ENCODE results near the gene SIVA1. TPM values are rescaled to one million over a fixed set of nuclear protein-coding genes. Genes with fewer than 3 reads are reported as not detected.

Gene SIVA1
- total RNA-seq, 4 donors from 2014 or later: 141 to 262 (median 167) TPM

DNA sequence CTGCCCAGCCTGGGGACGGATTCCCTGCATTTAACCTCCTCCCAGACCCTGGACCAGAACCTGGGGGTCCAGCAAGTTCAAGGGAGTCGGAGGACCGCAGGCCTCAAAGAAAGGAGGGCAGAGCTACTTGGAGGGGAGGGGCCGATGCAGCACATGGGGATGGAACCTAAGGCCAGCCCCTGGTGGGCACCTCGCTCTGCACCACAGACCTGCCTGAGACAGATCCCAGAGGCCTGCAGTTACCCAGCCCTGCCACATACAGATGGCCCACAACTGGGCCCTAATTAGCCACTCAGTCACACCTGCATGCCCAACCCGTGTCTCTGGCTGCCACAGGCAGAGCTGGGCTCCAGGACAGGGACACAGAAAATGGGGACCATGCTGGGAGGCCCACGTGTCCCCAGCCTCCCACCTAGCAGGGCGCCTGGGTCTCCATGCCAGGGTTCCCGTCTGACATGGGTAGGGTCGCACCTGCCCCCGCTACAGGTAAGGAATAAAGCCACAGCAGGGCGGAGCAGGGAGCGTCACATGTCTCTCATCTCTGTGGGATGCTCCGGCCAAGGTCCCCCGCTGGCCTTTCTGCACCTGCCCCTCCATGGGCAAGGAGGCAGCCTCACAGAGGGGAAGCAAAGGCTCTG is 25.9 kb downstream of the SIVA1 start:
- TF ChIP-seq, protein P1, sequence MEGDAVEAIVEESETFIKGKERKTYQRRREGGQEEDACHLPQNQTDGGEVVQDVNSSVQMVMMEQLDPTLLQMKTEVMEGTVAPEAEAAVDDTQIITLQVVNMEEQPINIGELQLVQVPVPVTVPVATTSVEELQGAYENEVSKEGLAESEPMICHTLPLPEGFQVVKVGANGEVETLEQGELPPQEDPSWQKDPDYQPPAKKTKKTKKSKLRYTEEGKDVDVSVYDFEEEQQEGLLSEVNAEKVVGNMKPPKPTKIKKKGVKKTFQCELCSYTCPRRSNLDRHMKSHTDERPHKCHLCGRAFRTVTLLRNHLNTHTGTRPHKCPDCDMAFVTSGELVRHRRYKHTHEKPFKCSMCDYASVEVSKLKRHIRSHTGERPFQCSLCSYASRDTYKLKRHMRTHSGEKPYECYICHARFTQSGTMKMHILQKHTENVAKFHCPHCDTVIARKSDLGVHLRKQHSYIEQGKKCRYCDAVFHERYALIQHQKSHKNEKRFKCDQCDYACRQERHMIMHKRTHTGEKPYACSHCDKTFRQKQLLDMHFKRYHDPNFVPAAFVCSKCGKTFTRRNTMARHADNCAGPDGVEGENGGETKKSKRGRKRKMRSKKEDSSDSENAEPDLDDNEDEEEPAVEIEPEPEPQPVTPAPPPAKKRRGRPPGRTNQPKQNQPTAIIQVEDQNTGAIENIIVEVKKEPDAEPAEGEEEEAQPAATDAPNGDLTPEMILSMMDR (IDR thresholded peaks at IDR 0.05): no peak
- ATAC-seq (ENCODE audit: low FRiP score) (no peak), DNase-seq (ENCODE audit: low spot score) (no peak)

DNA sequence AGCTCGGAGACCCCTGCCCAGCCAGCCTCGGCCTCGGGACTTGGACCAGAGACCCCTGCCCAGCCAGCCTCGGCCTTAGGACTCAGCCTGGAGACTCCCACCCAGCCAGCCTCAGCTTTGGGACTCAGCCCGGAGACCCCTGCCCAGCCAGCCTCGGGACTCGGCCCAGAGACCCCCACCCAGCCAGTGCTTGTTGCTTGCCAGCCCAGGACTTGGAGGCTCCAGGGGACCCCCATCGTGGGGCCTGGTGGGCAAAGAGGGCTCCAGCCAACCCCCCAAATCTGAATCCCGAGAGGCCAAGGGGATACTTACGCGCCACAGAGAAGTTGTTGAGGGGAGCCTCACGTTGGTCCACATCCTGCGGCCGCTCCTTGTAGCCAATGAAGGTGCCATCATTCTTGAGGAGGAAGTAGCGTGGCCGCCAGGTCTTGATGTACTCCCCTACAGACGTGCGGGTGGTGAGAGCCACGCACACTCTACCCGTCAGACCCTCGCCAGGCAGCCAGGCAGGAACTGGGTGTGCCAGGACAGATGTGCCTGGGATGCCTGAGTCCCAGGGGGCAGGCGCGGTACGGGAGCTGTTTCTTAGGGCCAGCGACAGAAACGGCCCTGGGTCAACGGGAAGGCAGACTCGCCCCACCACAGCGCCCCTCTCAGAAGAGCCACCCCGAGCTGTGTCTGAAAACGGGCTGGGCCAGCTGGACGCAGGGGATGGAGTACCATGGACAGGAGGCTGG is 27.0 kb downstream of the SIVA1 start:
- ATAC-seq (ENCODE audit: low FRiP score) (no peak), DNase-seq (ENCODE audit: low spot score) (no peak)
- TF ChIP-seq, protein P1 (IDR thresholded peaks at IDR 0.05): no peak

DNA sequence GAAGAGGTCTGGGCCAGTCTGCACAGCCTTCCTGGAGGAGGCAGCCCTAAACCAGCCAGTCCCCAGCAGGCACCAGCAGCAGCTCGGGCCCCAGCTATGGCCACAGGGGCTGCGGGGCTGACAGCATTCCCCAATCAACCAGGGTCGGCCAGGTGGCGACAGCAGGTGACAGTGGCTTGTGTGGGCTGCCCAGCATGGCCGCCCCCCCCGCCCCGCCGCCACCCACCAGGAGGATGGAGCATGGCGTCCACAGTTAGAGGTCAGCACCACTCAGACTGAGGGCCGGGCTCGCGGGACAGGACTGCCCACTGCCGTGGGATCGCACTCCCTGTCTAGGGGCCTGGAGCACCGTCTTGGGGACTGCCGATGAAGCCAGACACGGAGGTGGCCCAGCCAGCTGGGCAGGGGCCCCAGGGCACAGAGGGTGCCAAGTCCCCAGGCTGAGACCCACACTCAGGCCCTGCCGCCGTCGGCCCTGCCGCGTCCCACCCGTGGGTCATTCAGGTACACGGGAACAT is 27.6 kb downstream of the SIVA1 start:
- DNase-seq (ENCODE audit: low spot score) (no peak), ATAC-seq (ENCODE audit: low FRiP score) (no peak)

GRCh38 chr14:104781271-104782077 is 28.5 kb downstream of the SIVA1 start:
- ATAC-seq (ENCODE audit: low FRiP score) (no peak), DNase-seq (ENCODE audit: low spot score) (no peak)
- TF ChIP-seq, protein P1 (IDR thresholded peaks at IDR 0.05): no peak

More for the DNA sequence above, 27.6 kb downstream of the SIVA1 start:
- TF ChIP-seq, protein P1 (IDR thresholded peaks at IDR 0.05): no peak

GRCh38 chr14:104782086-104782807 is 29.3 kb downstream of the SIVA1 start:
- TF ChIP-seq, protein P1 (IDR thresholded peaks at IDR 0.05): no peak
- ATAC-seq (ENCODE audit: low FRiP score) (no peak), DNase-seq (ENCODE audit: low spot score) (no peak)

- TF ChIP-seq, protein P1 (IDR thresholded peaks at IDR 0.05): no peak
- DNase-seq (ENCODE audit: low spot score): no peak
These were observed 29.8 kb downstream of the SIVA1 start for GRCh38 chr14:104782808-104783139.

More at GRCh38 chr14:104782808-104783139, 29.8 kb downstream of the SIVA1 start:
- ATAC-seq (ENCODE audit: low FRiP score): no peak
